Activated gamma-delta T cell treated with Interleukin-2 at 50 U/mL for 16 hours (primary cell): ENCODE data around the gene NR2F1-AS1.
"Not testable (repeated sequence)": the region's sequence is repeated elsewhere in the genome, so short reads cannot be mapped to it uniquely, and the experiment has no call there.

Experiments
- DNase-seq: peaks from one replicate; pipeline ENCODE4 v3.0.0-alpha.2; 2020

NR2F1-AS1 gene

DNA sequence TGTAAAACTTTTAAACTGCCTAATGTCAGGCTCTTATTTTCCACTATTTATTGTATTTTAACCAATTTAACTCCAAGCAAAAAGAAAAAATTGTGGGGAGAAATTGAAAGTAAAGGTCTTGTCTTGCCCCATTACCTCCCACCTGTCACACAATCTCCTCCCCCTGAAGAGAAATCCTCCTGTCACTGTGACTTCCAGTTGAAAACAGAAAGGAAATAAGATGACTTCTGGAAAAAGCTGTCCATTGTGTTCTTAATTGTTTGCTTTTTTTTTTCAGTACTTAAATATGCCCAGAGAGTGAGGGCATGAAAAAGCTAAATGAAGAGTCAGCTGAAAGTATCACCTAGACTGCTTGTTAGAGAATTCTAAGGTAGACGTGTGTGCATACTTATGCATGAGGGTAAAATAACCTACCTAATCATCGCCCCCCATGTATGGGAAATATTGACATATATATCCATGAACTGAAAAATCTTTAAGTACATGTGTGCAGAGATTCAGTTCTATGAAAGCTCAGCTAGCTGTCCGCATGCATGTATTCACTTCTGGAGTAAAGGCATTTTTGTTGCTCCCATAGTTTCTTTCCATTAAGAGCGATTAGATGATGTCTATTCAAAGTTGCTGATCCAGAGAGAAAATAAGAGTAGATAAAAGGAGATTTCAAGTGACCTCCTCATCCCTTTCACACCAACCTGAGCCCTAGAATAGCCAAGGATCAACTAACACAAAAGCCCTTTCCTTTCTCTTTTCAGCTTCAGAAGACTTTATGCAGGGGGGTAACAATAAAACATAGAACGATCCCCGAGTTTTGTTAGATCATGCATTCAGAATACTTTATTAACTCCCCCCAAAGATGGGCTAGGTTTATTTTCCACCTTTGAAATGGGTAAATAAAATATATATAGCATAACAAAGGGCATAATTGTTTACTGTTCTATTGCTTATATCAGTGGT is 5.3 kb downstream of the NR2F1-AS1 start:
- DNase-seq: no peak

DNA sequence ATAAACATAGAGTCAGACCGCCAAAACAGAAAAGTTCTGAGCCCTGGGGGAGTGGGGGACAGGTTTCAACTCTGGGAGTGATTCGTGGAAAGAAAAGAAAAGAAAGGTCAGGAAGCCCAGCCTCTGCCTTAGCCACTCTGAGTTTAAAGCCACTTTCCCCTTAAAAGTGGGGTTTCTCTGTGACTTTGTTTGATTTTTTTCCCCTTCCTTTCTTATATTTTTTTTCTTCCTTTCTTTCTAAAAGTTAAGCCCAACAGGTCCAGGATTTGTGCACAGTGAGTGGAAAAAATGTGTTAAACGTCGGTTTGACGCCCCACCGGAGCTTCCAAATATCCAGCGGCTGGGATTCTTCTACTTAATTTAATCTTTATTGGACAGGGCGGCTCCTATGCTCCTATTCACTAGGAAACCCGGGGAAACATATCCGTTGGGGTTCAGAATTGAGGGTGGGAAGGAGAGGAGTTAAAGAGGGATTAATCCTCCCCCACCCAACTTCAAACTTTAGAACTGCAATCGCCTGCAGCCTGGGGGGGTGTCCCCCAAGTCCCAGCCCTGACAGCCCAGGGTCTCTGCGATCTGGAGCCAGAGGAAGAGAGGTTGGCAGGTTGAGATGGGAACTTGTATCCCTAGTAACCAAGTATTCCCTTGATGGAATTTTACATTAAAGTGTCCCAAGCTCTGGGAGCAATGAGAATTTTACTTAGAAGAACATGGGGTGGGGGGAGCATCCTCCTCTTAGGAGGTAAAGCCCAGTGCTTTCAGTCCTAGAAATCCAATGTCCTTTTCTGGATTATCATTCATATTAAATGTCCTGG is 6.3 kb downstream of the NR2F1-AS1 start:
- DNase-seq: no peak

DNA sequence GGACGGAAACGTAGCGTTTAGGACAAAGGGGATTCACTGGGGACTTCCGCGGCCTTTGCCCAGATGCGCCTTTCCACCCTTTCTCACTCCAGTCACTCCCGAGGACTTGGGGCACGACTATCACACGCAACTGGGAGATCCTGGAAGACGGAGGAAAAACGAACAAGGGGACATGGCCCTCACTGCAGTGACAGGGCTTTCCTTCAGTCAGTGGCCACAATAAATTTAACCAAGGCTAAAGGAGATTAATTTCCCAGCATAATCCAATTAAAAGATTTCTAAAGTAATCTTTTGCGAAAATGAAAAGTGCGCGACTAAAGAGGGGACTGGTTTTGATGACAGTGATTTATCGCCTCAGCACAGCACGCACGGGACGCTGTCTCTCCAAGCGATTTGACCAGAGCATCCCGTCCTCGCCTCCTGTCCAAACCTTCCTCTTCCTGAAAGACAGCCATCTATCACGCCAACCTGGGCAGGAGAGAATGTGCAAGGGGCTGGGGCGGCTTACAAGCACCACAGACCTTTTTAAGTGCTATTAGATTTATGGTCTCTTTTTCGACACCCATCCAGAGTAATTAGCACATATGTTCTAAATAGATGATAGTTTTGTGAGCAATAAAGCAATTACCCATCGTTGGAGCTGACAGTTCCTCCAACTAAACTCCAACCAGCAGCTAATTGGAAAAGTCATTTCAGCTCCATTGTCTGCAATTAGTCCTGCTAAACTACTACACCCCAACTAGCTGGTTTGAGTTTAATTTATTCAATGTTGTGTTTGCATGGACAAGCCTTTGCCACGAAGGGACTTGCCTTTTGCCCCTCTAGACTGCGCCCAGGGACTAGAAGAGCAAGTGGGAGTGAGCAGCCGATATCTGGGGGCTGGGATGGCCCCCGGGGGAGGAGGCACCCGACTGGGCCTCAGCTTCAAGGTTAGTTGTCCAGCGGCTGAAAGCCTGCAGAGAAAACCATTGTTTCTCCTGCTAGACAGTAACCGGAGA is 7.4 kb downstream of the NR2F1-AS1 start:
- no peak for DNase-seq

DNA sequence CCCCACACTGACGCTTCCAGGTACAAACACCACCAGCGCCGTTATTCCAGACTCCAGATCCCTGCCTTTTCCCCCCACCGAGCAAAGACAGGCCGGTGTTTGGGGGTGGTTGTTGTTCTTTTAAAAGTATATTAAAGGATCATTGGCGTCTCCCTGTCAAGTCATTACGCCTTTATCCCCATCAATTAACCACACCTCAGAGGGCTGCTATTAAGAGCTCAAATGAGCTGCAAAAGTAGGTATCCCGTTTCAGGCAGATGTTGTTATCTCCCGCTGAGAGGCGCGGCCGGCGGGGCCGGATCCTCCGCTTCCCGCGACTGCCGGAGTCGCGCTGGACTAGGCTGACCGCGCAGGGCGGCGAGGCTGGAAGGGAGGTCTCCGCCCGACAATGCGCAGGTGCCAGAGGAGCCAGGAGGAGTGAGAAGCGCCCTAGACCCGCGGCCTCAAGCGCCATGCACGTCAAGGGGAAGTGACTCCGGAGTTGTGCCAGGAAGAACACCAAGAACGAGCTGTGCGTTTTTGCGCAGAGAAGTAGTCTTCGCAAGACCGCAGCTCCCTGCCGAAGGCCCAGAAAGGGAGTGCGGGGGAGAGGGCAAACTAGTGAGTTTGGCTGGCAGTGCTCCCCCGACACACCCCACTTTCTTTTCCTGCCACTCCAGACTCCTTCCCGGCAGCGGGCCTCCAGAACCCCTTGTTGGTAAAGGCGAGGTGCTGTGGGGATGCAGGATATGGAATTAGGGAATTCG is 8.2 kb downstream of the NR2F1-AS1 start:
- no peak for DNase-seq

DNA sequence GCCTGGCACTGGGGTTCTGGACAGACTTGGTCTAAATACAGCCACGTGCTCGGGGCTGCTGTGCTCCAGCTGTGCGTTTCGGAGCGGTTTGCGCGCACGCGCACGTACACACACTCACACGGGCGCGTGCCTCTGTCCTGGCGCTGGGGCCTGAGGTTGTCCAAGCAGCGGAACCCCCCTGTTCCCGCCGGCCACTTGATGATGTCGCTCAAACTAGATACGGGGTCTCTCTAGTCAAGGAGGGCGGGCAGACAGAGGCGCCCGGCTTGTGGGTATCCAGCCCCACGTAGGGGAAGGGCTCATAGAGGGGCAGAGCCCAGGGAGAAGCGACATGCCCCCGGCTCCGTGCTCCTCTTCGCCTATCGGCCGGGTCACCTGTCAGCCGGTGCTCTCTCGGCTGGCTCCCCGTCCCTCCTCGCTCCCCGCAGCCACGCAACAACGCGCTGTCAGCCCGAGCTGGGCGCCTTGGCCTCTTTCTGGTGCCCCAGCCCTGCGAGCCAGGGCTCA is 8.9 kb downstream of the NR2F1-AS1 start:
- DNase-seq: no peak

DNA sequence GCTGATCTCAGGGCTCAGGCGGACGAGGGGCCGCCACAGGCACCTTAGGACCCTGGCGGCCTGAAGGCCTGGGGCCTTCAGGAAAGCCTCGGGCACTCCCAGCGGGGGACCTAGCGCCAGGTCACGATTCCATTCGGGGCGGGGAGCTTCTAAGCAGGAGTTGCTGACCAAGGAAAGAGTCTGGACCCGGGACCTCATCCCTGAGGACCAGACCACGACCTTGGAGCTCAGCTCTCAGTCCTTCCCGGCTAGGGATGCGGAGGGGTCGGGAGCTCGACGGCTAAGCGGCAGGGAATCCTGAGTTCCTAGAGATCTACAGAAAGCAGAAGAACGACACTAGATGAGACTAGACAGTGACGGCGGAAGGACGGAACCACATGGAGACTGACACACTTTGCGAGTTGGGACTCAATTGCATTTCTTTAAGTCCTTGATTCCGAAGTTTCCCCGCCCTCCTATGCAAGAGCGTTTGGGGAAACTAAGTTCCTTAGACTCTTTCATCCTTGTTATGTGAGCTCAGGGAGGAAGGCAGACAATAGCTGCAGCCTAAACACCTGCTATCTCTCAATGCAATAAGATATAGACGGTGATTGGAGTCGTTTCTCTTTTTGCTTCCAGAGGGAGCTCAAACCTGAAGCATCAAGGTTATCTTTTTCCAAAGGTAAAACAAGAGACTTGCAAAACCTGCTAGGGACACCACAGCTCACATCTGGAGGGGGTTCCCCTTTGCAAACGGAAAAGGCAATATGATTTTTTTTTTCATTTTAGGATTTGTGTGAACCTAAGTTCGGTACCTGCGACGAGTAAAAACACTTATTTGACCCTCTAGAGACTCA is 9.7 kb downstream of the NR2F1-AS1 start:
- DNase-seq: no peak

DNA sequence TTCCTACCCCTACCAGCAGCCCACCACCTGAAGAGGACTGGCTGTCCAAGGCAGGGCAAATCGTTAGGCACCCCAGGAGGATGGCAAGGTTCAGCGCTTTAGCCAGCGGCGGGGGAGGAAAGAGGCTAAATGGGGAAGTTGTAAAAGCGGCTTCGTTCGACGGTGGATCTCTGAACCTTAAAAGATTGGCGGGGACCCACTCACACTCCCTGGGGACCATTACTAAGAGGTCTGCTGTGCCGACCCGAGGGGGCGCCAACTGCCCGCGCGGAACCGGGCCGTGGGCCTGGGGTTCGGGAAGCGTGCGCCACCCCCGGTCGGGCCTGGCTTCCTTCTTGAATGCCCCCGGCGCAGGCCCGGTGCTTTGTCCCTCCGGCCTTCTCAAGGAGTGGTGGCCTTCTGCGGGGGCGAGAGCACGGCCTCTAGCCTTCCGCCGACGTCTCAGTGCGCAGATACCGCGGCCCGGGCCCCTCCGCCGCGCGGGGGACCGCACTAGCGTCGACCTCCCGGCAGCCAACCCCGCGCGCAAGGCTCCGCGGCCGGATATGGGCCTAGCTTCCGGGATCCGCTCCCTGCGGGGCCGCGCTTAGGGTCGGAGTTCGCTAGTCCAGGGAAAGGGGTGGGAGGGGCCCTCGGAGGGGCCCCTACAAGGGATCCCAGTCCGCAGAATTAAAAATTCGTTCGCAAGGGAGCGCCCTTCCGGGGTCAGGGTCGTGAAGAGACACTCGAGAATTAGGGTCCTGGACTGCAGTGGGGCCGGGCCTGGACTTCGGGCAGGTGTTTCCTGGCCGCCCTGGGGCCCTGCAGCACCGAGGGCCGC is 10.5 kb downstream of the NR2F1-AS1 start:
- no peak for DNase-seq

DNA sequence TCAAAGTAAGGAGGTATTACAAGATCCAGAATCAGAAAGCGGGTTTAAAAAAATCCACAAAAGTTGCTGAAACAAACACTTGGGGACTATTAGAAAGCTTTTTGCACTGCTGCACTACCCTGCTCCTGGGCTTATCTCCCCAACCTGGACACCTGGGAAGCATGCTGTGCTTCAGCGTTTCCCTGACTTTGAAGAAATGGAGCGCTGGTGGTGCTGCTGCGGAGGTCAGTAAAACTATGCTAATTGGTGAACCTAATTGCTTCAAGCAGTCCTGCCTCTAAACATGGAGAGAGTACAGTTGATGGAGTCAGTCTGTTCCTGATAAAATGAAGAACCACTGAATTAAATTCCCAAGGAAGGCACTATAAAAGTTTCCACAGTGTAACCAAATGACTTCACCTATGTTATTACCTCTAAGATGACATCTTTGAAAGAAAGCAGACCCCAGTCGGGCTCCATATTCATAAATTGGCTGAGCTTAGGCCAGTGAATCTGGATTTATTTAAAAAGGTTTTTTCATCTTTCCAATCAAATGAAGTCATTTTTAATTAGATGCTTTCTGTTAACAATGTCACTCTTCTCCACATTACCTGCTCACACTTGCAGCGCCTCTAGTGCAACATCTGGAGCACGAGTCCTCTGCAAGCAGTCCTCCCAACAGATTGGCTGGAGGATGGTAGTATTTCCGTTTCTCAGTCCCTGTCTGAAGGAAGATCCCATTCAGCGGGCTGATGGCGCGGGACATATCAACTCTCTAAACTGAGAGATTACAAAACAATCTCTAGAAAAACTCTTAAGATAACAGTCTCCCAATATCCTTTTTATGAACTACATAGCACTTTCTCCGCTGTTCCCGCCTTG is 11.5 kb downstream of the NR2F1-AS1 start:
- DNase-seq: no peak

DNA sequence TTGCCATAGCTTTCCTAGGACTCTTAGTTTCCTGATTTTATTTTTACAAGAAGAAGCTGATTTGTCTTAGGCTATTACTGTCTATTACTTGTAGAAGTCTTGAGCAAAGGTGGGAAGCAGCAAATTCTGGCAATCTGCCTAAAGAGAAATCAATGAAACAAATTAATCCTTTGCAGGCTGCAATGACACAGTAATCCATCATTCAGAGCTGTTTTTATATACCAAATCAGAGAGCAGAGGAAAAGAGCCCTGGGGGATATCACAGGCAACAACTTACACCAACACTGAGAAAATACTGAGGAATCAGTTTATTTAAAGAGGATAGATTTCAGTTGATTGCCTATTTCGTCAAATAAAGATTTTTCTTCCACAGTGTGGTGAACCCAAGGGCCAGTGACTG is 13.6 kb downstream of the NR2F1-AS1 start:
- DNase-seq: no peak

DNA sequence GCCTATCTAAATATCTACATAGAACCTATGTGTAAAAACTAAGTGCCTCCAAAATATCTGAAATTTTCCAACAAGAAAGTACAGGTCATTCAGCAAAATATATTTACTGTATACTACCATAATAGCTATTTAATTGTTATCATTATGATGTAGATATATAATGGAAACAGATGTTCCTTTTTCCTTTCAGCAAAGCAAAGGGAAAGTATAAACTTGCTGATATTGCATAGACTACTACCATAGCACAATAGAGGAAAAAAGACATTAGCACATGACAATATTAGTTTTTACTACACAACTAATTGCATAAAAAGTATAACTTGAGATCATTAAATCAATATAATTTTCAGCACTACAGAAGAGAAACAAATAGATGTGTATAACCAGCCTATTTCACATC is 14.9 kb downstream of the NR2F1-AS1 start:
- DNase-seq: no peak

DNA sequence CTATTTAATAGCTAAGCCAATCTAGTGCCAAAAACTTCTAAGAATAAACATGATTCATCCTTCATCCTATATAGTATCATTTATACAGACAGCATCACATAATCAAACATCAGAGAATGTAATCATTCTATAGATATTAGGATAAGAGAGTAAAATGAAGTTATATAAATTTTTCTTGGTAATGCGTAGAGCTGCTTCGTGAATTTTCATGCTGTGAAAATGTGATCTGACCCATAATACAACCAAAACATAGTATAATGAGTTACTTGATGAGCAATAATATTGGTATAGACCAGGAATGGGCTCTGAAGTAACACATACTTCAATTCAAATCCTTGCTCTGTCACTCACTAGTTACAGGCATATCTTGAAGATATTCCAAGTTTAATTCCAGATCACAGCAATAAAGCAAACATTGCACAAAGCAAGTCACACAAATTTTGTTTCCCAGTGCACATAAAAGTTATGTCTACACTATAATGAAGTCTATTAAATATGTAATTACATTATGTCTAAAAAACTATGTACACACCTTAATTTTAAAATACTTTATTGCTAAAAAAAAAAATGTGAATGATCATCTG is 23.9 kb downstream of the NR2F1-AS1 start:
- no peak for DNase-seq

DNA sequence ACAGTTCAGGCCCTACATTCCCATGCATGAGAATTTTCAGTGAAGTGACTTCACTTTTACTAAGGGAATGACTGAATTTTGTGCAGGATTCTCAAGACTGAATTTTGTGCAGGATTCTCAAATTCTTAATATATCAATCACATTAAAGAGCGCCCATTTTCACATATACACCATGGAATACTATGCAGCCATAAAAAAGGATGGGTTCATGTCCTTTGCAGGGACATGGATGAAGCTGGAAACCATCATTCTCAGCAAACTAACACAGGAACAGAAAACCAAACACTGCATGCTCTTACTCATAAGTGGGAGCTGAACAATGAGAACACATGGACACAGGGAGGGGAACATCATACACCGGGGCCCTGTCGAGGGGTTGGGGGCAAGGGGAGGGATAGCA is 31.4 kb downstream of the NR2F1-AS1 start:
- DNase-seq: not testable (repeated sequence)

DNA sequence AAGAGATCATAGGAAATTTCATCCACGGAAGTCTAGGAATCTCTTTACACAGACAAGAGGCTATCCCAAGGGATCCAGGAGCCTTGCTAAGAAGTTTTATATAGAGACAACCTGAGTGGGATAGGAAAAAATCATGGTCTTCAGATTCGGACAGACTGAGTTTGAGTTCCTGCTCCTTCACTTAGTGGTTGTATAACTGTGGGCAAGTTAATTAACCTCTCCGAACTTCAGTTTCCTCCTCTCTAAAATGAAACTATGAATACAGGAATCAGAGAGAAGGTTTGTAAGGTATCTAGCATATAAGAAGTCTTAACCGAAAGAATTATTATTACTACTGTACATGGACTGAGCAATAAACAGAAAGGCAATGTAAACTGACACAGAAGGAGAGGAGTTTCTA is 35.1 kb downstream of the NR2F1-AS1 start:
- DNase-seq: no peak

DNA sequence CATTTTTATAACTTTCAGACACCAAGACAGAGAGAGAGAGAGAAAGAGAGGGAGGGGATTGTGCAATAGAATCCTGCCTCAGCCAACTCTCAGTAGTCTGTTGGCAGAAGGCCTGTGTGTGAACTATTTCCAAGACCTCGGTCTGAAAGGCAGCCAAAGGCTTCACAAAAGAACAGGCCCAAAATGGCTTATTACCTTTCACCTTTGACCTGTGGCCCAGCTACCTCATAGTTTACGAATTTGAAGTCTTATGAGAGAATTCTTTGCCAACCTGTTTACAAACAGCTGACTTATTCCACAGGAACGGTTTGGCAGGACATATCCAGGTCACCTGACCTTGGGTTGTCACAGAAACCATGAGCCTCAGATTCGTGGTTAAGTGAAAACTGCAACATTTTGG is 48.6 kb downstream of the NR2F1-AS1 start:
- no peak for DNase-seq

DNA sequence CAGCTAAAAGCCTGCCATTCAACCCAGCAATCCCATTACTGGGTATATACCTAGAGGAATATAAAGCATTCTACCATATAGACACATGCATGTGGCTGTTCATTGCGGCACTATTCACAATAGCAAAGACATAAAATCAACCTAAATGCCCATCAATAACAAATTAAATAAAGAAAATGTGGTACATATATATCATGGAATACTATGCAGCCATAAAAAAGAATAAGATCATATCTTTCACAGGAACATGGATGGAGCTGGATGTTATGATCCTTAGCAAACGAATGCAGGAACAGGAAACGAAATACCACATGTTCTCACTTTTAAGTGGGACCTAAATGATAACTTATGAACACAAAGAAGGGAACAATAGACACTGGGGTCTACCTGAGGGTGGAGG is 59.2 kb downstream of the NR2F1-AS1 start:
- not testable (repeated sequence) for DNase-seq

DNA sequence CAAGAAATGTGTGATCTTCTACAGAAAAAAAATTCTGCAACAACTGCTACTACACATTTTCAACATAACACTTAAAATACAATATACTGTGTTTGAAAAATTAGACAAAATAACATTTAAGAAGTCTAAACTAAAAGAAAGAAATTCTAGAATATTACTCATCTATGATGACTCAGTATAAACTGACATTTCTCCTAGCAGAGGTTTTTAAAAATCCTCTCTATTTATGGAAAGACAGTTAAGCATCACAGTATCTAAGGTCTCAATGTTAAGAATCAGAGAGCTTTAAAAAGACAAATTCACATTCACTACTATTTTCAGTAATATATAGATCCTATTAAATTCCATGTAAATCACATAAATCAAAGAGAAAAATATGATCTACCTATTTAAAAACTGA is 61.3 kb downstream of the NR2F1-AS1 start:
- no peak for DNase-seq

DNA sequence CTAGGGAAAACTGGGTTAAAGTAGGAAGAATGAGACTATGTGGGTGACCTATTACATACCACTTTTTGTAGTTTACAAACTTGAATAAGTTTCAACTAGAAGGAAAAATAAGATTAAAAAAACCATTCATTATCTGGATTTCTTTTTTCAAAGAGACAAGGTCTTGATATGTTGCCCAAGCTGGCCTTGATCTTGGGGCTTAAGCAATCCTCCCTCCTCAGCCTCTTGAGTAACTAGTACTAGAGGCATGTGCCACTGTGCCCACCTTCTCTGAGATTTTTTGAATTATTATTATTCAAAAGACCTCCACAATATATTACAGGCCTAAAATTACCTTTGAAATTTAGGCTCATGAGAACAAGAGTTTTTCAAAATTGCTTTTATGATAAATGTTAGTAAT is 63.2 kb downstream of the NR2F1-AS1 start:
- no peak for DNase-seq

DNA sequence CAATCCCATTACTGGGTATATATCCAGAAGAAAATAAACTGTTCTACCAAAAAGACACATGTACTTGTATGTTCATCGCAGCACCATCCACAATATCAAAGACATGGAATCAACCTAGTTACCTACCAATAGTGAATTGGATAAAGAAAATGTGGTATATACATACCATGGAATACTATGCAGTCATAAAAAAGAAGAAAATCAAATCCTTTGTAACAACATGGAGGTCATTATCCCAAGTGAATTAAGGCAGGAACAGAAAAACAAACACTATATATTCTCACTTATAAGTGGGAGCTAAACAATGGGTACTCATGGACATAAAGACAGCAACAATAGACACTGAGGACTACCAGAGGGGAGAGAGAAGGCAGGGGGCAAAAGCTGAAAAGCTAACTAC is 67.7 kb downstream of the NR2F1-AS1 start:
- DNase-seq: no peak
